ENCODE measurements around the gene ATP8B2.
"Not testable (repeated sequence)": the region's sequence is repeated elsewhere in the genome, so short reads cannot be mapped to it uniquely, and the experiment has no call there.

Gene ATP8B2

DNA sequence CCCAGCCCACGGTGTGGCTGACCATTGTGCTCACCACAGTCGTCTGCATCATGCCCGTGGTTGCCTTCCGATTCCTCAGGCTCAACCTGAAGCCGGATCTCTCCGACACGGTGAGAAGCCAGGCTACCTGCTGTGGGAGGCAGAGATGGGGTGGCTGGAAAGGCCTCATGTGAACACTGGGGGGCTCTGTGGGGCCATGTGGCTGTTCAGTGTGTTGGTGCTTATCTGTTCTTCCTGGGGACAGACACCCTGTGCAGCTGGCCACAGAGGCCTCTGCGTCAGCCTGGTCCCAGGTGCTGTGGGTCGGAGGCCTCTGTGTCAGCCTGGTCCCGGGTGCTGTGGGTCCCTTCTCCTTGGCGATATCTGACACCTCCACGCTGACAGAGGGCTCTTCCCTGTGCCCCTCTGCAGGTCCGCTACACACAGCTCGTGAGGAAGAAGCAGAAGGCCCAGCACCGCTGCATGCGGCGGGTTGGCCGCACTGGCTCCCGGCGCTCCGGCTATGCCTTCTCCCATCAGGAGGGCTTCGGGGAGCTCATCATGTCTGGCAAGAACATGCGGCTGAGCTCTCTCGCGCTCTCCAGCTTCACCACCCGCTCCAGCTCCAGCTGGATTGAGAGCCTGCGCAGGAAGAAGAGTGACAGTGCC lies 23.2 kb downstream of the ATP8B2 start:
- no peak for DNase-seq

DNA sequence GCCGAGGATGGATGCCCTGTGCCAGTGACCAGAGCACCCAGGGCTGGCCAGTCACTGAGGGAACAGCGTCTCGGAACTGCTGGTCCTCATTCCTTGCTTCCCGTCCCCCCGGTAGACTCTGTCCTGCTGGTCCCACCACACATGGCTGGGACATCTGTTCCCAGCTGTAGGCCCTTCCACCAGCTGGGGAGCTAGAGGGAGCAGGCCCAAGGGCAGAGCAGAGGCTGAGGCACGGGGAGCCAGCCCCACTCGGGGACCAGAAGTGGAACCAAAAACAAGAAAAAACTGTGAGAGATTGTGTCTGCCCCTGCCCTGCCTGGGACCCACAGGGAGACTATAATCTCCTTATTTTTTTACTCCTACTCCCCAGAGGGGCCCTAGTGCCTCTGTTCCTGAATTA lies 23.8 kb downstream of the ATP8B2 start:
- no peak for DNase-seq

DNA sequence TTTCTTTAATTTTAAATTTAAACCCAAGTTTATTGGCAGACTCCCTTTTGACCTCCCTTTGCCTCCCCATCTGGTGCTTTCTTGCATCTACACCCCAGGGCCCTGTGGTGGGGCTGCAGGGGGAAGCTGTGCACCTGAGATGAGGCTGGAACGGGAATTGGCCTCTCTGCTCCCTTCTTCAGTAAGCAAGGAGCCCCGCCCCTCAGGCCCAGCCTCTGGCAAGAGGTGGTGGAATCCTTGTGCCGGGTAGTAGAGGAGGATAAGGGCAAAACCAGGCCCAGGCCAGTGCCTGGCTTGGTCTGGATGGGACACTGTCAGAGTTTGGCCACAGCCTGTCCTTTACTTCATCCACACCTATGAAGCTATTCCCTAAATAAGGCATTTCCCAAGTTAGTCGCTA lies 25.1 kb downstream of the ATP8B2 start:
- no peak for DNase-seq

DNA sequence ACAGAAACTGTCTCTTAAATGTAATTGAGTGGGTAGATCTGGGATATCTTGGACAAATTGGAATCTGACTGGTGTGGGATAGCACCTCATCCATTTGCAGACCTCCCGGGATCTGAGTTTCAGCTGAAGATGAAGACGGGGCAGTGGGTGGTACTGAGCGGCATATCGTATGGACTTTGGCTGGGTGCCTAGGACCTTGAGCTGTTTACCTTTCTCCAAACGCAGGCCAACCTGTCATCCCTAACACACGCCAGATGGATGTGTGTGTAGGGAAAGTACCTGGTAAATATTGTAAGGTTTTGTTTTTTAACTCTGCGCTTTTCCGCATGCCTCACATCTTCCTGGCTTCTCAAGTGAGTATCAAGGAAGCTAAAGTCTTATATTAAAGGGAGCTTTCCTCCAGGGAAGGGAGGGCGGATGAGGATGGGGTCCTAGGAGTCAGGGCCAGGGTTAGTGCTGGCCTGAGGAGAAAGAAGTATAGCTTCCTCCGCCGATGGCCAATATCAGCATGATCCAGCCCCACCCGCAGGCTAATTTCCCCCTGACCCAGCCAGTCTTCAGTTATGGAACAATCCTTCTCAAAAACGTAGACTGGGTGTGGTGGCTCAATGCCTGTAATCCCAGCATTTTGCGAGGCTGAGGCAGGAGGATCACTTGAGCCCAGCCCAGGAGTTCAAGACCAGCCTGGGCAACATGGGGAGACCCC lies 26.2 kb downstream of the ATP8B2 start:
- DNase-seq, result no peak

DNA sequence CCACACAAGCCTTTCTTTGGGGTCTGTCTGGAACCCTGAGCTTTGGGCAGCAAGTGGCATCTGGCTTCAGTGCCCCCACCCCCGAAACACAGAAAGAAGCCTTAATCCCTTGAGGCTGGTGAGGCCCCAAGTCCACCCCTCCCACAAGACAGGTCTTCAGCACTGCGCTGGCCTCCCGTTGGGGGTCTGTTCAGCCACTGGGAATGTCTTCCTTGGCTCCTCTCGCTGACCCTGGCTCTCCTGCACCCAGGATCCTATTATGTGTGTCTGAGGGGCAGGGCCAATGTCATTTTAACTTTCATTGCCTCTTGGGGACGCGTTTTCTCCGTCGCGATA lies 26.9 kb downstream of the ATP8B2 start:
- DNase-seq, result no peak

DNA sequence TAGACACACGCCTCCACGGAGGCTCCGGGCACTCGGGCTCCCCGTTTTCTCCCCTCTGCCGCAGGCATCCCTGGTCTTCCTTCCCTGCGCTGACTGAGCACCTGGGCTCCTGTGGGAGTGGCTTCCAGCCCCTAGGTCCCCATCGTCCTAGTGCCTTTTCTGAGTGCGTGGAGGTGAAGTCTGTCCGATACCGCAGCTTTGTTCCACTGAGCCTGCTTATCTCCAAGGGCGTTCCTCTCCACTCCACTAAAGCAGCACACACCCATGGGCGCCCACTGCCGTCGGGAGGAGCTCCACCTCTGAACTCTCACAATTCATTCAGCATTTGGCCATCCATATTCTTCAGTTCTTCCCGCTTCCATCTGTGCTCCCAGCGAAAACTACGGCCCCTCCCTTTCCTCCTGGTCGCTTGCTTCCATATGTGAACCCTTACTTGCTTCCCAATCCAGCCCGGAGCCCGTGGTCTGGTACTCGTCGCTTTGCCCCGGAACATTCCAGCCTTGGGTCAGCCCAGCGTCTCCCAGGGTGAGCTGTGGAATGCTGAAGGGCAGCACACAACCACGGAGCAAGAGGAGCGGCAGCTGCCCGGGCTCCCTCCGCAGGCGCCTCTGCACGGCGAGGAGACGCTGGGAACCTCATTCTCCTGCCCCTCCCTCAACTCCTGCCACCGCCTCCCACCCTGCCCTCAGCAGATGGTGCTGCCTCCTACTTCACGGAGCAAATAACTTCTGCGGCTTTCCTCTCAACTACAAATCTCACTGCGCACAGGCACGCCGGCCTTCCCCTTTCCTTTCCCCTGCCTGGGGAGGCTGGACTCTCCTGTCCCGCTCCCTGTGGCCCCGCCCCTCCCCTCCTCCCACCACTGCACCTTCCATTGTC lies 27.5 kb downstream of the ATP8B2 start:
- peak; percentile 43 for DNase-seq

DNA sequence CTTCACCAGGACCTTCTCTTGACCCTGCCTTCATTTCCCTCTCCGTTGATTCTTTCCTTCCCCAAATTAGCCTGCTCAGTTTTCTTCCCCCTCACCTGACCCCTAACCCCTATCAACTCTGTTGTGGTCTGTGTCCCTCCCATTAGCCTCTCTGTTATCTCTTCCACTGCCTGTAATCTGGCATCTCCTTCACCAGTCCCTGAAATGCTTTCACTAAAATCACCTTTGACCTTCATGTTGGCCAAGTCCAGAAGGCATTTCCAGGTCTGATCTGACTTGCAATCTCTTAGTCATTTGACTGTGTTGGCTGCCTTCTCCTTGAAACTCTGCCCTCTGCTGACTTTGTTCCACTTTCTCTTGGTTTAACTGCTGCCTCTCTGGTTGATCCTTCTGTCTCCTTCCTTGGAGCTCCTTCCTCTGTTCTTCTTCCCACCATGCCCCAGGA lies 28.2 kb downstream of the ATP8B2 start:
- no peak for DNase-seq

DNA sequence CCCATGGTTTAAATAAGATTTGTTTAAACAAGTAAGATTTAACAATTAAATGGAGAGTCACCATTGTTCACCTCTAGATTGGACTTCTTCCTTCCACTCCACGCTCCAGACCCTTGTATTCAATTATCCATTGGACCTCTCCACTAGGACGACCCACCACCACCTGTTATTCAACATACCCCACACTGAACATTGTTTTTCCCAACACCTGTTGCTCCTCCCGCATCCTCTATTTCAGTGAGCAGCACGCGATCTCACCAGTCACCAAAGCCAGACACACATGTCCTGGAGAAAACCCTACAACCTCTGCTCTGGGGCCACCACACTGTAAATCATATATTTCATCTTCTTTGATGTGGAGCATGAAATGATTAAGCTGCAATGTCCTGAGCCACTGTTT lies 28.6 kb downstream of the ATP8B2 start:
- DNase-seq, result no peak

DNA sequence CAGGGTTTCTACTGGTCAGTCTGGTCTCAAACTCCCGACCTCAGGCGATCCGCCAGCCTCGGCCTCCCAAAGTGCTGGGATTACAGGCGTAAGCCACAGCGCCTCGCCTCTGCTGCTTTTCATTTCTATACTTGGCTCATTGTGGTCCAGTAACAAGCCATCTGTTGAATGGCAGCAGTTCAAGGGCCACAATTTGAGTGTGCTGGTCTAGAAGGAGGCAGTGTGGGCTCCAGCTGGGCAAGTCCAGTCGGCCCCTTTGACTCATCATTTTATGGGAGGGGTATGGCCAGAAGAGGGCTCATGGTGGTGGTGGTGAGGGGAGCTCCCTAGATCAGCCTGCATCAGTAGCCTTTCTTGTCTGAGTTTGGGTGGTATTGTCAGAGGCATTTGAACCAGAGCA lies 33.2 kb downstream of the ATP8B2 start:
- no peak for DNase-seq

DNA sequence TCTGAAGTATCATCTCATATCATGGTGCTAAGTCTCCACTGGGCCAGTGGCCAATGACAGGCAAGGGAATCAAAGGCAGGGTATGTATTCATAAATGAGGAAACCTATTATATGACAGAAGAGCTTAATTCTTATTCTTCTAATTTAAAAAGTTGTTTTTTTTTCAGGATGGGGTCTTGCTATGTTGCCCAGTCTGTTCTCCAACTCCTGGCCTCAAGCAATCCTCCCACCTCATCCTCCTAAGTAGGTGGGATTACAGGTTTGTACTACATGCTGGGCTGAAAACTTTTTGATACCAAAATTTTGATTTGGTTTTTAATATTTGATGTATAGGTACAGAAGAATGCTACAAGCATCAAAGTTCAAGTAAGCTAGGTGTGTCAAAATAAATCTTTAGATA lies 35.0 kb downstream of the ATP8B2 start:
- DNase-seq, result no peak

DNA sequence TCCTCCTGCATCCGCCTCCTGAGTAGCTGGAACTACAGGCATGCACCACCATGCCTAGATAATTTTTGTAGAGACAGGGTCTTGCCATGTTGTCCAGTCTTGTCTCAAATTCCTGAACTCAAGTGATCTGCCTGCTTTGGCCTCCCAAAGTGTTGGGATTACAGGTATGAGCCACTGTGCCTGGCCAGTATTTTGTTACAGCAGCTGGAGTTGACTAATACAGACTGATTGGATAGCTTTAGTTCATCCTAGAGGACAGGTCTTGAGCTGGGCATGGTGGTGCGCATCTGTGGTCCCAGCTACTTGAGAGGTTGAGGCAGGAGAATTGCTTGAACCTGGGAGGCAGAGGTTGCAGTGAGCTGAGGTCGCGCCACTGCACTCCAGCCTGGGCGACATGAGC lies 35.6 kb downstream of the ATP8B2 start:
- DNase-seq, result not testable (repeated sequence)

DNA sequence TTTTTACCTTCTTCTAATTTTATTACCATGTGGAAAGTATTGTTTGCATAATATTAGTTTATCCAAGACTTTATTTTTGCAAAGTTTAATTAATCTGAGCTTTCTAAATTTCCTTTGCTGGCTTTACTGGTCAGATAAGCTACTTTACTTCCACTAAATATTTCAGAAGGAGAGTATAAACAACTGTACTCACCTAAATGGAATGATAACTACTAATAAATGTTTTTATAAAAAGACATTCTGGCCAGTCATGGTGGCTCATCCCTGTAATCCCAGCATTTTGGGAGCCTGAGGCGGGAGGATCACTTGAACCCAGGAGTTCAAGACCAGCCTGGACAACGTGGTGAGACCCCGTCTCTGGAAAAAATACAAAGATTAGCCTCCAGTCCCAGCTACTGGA lies 36.0 kb downstream of the ATP8B2 start:
- no peak for DNase-seq

DNA sequence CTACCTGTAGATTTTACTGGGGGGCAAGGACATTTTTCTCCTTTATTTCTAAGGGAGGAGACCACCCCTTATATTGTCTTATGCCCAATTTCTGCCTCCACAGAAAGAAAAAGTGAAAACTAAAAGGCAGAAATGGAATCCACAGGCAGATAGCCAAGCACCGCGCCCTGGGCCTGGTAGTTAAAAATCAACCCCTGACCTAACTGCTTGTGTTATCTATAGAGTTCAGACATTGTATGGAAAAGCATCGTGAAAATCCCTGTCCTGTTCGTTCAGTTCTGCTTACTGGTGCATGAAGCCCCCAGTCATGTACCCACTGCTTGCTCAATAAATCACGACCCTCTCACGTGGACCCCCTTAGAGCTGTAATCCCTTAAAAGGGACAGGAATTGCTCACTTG lies 46.1 kb downstream of the ATP8B2 start:
- no peak for DNase-seq

DNA sequence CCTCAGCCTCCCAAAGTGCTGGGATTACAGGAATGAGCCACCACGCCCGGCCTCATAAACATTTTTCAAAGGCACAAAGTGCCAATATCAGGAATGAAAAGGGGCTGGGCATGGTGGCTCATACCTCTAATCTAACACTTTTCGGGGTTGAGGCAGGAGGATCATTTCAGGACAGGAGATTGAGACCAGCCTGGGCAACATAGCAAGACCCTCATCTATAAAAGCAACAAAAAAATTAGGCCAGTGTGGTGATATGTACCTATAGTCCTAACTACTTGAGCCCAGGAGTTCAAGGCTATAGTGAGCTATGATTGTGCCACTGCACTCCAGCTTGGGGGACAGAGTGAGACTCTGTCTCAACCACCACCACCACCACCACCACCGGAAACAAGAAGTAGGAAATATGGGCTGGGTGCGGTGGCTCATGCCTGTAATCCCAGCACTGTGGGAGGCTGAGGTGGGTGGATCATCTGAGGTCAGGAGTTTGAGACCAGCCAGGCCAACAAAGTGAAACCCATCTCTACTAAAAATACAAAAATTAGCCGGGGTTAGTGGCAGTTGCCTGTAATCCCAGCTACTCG lies 48.5 kb downstream of the ATP8B2 start:
- not testable (repeated sequence) for DNase-seq

DNA sequence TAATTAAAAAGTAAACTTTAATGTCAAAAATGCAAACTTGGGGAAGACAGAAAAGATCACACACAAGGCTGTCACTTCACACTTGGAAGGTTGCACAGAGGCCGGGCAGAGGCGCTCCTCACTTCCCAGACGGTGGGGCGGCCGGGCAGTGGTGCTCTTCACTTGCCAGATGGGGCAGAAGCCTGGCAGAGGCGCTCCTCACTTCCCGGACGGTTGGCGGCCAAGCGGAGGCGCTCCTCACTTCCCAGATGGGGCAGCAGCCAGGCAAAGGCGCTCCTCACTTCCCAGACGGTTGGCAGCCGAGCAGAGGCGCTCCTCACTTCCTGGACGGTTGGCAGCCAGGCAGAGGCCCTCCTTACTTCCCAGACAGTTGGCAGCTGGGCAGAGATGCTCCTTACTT lies 54.0 kb downstream of the ATP8B2 start:
- no peak for DNase-seq

DNA sequence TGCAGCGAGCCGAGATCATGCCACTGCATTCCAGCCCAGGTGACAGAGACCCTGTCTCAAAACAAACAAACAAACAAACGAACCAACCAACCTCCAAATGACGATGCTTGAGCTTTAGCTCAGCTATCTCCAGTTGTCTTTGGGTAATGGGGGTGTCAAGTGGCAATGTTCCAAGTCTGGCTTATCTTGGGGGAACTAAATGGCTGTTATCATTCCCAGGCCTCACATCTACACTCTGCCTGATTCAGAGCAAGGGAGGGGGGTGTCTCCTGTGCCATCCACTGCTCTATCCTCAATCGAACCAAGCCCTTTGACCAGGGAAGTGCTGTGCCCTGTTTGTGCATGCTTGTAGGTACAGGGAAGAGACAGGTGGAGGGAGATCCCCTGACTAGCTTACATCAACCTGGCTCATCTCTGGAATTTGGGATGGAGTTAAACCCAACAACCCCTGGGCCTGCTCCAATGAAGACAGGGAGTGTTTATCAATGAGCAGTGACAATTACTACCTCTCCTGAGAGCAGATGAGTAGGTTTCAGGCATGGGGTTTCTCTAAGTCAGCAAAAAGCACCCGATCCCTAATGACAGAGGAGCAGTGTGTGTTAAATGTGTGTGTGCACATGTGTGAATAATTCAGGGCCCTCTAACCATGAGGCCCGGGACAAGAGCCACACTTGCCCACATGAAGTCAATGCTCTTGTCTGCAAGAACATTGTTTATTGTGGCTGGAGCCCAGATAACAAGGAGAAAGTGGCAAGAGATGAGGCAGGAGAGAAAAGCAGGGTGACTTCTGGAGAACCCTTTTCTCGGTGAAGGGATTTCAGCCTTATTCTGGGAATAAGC lies 59.5 kb downstream of the ATP8B2 start:
- DNase-seq, result no peak

DNA sequence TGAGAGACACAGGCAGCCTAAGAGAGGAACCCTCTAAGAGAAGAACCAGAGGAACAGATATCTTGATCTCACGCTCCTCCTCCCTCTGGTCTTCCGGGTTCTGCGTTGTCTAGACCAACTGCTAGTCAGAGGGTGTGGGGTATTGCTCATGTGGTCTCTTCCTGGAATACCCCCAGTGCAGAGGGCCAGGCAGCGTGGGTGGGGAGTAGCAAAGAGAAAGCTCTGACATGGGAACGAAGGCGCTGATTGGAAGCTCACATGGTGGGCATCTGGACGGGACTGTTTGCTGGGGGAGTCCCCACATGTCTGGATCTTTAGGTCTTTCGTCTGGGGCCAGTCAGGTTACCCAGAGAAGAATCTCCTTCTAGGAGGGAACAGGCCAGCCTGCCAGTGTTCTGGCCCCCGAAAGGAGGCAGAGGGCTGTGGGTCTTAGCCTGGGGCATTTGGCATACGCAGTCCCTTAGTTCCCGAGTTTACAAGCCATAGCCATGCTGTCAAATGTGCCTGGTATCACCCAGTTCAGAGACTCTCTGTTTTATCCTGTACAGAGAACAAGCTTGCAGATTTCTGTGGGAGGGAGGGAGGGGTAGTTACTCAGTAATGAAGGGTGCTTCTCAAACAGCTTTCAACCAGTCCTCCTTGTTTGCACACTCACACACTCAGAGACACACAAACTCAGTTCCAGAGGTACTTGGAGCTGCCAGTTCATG lies 61.5 kb downstream of the ATP8B2 start:
- peak; percentile 83 for DNase-seq

DNA sequence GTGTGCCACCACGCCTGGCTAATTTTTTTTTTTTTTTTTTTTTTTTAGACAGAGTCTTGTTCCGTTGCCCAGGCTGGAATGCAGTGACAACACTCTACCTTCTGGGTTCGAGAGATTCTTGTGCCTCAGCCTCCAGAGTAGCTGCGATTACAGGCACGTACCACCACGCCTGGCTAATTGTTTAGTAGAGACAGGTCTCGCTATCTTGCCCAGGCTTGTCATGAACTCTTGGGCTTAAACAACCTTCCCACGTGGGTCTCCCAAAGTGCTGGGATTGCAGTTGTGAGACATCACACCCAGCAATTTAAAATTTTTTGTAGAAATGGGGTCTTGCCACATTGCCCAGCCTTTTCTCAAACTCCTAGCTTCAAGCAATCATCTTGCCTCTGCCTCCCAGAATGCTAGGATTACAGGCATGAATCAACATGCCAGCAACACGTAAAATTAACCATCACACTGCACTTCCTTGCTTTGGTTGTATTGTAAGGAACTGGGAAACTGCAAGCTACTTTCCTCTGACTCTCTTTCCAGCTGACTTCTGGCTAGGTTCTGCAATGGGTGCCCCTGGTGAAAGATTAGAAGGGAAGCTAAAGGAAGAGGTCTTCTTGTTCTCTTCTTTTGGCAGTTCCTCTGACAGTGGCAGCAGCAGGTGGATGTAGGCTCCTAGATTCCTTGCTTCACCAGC lies 65.9 kb downstream of the ATP8B2 start:
- DNase-seq, result no peak

DNA sequence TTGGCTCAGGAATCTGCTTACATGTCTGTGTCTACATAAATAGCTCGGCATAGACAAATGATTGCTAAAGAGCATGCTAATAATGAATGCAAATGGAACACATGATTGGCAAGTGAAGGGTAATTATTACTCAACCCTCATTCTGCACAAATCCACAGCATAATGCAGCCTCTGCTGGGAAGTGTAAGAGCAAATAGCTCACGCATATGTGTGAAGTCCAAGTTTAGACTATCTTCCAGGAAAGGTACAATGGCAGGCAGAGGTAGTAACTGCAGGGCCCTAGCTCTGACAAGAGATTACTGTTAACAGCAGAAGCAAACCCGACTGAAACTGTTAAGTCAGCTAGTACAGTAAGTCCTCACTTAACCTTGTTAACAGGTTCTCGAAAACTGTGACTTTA lies 72.8 kb downstream of the ATP8B2 start:
- no peak for DNase-seq

DNA sequence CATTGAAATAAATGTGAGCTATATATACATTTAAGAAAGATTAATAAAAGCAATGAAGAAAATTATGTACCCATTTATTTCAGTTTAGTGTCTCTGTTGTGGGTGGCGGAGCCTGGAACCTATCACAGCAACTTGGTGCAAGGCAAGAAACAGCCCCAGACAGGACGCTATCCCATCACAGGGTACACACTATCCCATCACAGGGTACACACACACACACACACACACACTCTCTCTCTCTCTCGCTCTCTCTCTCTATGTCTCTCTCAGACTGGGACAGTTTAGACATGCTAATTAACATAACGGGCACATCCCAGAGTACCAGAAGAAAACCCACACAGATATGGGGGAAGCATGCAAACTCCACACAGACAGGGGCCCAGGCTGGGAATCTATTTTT lies 73.4 kb downstream of the ATP8B2 start:
- DNase-seq, result no peak

DNA sequence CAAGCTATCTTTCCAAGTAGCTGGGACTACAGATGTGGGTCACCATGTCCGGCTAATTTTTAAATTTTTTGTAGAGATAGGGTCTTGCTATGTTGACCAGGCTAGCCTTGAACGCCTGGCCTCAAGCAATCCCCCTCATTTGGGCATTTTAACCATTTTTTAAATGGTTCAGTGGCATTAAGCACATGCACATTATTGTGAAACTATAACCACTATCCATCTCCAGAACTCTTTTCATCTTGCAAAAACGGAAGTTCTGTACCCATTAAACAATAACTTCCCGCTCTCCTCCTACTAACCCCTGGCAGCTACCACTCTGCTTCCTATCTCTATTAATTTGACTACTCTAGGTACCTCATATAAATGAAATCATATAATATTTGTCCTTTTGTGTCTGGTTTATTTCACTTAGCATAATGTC lies 75.1 kb downstream of the ATP8B2 start:
- no peak for DNase-seq

All from CD4-positive, alpha-beta T cell treated with Interleukin-15 for 1 hour (primary cell).